ENCODE data around the gene PACRG.

PACRG gene

DNA sequence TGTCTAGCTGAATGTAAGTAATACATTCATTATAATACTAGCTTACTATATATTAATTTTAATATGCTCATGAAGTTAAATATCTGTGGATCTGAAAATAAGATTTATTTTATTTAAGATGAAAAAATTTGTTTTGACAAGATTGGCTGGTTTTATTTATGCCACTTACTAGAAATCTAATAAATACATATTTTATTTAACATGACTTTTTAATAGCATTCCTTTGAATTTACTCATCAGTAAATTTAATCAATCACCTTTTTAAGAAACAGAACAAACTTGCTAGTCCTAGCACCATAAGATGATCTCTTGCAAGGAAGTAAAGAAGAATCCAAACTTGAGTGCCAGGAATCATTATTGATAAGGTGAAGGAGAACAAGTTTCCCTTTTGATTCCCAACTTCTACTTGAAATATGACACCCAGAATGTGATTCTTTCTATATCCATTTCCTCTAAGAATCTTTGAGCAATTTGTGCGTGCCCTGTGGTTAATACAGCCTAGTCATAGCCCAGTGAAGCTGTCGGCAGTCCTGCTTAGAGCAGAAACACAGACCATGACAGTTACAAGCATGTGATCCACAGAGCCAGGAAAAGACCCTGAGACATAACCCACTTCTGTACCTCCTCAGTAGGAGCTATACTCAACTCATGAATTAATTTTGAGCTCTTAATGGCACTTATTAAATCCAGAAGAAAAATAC lies 404.4 kb downstream of the PACRG start:
- Histone ChIP-seq H3K27ac (ENCODE audit: low read length, poor library complexity, severe bottlenecking) (no peak overlapping the region), H3K9ac (ENCODE audit: low read length) (no peak overlapping the region), H2BK120ac (ENCODE audit: low read depth, low read length) (no peak overlapping the region), H2BK15ac (ENCODE audit: low read depth, poor library complexity, severe bottlenecking) (no peak overlapping the region), H3K23ac (ENCODE audit: low read length in 2 of 2) (no peak overlapping the region), H2AFZ (ENCODE audit: low read depth, low read length) (no peak overlapping the region), H3K4me2 (ENCODE audit: low read length, poor library complexity, severe bottlenecking) (no peak overlapping the region), H3K27me3 (ENCODE audit: control insufficient read depth in 1 of 2, insufficient read depth in 1 of 2, low read length in 2 of 2) (no peaks in the 10 kb centered on the region), H2BK12ac (ENCODE audit: low read length in 2 of 2) (no peak overlapping the region), H2BK5ac (ENCODE audit: low read depth, low read length, poor library complexity, severe bottlenecking) (no peak overlapping the region), H3K14ac (ENCODE audit: low read length in 2 of 2) (no peak overlapping the region), H3K4ac (ENCODE audit: low read depth in 1 of 2, low read length in 2 of 2) (no peak overlapping the region), H3K4me3 (ENCODE audit: insufficient read depth in 1 of 2, low read depth in 1 of 2, low read length in 2 of 2) (no peak overlapping the region), H3K18ac (ENCODE audit: low read depth in 1 of 2, low read length in 2 of 2) (no peak overlapping the region), H3K36me3 (ENCODE audit: control insufficient read depth in 1 of 2, insufficient read depth in 2 of 2, low read depth in 1 of 2, low read length in 2 of 2) (no peaks in the 10 kb centered on the region), H2AK5ac (ENCODE audit: low read length, severe bottlenecking) (no peak overlapping the region), H3K9me3 (ENCODE audit: control insufficient read depth, low read length) (no peaks in the 10 kb centered on the region), H3K79me1 (replicated peaks; ENCODE audit: low read length, poor library complexity, severe bottlenecking) (no peaks in the 10 kb centered on the region), H4K8ac (ENCODE audit: low read length) (no peak overlapping the region), H4K91ac (ENCODE audit: low read length) (no peak overlapping the region), H3K4me1 (ENCODE audit: control insufficient read depth, insufficient read depth, low read depth, low read length) (no peaks in the 10 kb centered on the region)
- WGBS, result 81% methylated on average over 2 of the region's 2 CpGs
- DNase-seq, result no peak

DNA sequence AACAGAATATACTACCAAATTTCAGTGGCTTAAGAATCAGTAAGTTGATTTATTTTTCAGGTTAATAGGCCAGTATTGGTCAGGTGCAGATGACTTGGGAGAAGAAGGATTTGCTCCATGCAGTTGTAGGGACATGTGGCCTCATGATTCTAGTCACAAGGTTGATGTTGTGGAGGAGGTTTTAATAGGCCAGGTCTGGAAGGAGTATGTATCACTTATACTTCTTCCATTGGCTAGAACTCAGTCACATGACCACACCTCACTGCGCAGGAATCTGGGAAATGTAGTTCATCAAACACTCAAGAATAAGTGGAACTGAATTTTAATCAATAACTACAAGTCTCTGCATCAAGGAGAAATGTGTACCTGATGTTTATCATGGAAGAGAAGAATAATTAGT lies 405.2 kb downstream of the PACRG start:
- H3K14ac ChIP-seq (ENCODE audit: low read length in 2 of 2), result no peak overlapping the region
- H3K36me3 ChIP-seq (ENCODE audit: control insufficient read depth in 1 of 2, insufficient read depth in 2 of 2, low read depth in 1 of 2, low read length in 2 of 2), result no peaks in the 10 kb centered on the region
- no peaks in the 10 kb centered on the region for H3K79me1 ChIP-seq (replicated peaks; ENCODE audit: low read length, poor library complexity, severe bottlenecking)
- WGBS, result no CpG with 5 or more reads among the region's 1 CpG
- no peak overlapping the region for H3K18ac ChIP-seq (ENCODE audit: low read depth in 1 of 2, low read length in 2 of 2)
- no peak overlapping the region for H2BK12ac ChIP-seq (ENCODE audit: low read length in 2 of 2)
- H3K27ac ChIP-seq (ENCODE audit: low read length, poor library complexity, severe bottlenecking), result no peak overlapping the region
- no peak overlapping the region for H2BK120ac ChIP-seq (ENCODE audit: low read depth, low read length)
- H3K27me3 ChIP-seq (ENCODE audit: control insufficient read depth in 1 of 2, insufficient read depth in 1 of 2, low read length in 2 of 2), result no peaks in the 10 kb centered on the region
- H2BK5ac ChIP-seq (ENCODE audit: low read depth, low read length, poor library complexity, severe bottlenecking), result no peak overlapping the region
- H2AK5ac ChIP-seq (ENCODE audit: low read length, severe bottlenecking), result no peak overlapping the region
- no peak overlapping the region for H2BK15ac ChIP-seq (ENCODE audit: low read depth, poor library complexity, severe bottlenecking)
- H4K91ac ChIP-seq (ENCODE audit: low read length), result no peak overlapping the region
- no peak overlapping the region for H3K4ac ChIP-seq (ENCODE audit: low read depth in 1 of 2, low read length in 2 of 2)
- H3K4me1 ChIP-seq (ENCODE audit: control insufficient read depth, insufficient read depth, low read depth, low read length), result no peaks in the 10 kb centered on the region
- no peak overlapping the region for H3K4me3 ChIP-seq (ENCODE audit: insufficient read depth in 1 of 2, low read depth in 1 of 2, low read length in 2 of 2)
- no peak for DNase-seq
- no peak overlapping the region for H4K8ac ChIP-seq (ENCODE audit: low read length)
- no peaks in the 10 kb centered on the region for H3K9me3 ChIP-seq (ENCODE audit: control insufficient read depth, low read length)
- H3K23ac ChIP-seq (ENCODE audit: low read length in 2 of 2), result no peak overlapping the region
- H3K4me2 ChIP-seq (ENCODE audit: low read length, poor library complexity, severe bottlenecking), result no peak overlapping the region
- no peak overlapping the region for H3K9ac ChIP-seq (ENCODE audit: low read length)
- H2AFZ ChIP-seq (ENCODE audit: low read depth, low read length), result no peak overlapping the region

DNA sequence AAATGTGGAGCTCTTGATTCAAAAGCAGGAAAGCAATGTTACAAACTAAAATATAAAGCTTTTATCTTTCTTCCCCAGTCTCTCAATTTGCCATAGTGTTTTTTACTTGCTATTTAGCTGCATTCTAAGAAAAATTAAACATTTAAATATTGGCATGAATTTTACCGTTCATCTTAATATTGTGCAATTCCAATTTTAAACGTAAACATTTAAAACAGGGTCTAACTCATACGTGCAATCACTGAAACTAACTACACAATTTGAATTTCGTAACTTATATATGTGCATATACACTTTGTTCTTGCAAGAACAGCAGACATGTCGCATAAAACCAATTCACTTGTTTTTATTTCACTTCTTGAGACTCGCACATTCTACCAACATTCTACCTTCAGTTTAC lies 405.9 kb downstream of the PACRG start:
- H3K18ac ChIP-seq (ENCODE audit: low read depth in 1 of 2, low read length in 2 of 2), result no peak overlapping the region
- no peak overlapping the region for H2BK120ac ChIP-seq (ENCODE audit: low read depth, low read length)
- no peaks in the 10 kb centered on the region for H3K9me3 ChIP-seq (ENCODE audit: control insufficient read depth, low read length)
- no peak overlapping the region for H3K14ac ChIP-seq (ENCODE audit: low read length in 2 of 2)
- 81% methylated on average over 3 of the region's 6 CpGs for WGBS
- no peak overlapping the region for H2AK5ac ChIP-seq (ENCODE audit: low read length, severe bottlenecking)
- no peak overlapping the region for H3K27ac ChIP-seq (ENCODE audit: low read length, poor library complexity, severe bottlenecking)
- no peak overlapping the region for H3K4me2 ChIP-seq (ENCODE audit: low read length, poor library complexity, severe bottlenecking)
- H3K27me3 ChIP-seq (ENCODE audit: control insufficient read depth in 1 of 2, insufficient read depth in 1 of 2, low read length in 2 of 2), result no peaks in the 10 kb centered on the region
- H4K91ac ChIP-seq (ENCODE audit: low read length), result no peak overlapping the region
- H3K23ac ChIP-seq (ENCODE audit: low read length in 2 of 2), result no peak overlapping the region
- no peak overlapping the region for H3K4me3 ChIP-seq (ENCODE audit: insufficient read depth in 1 of 2, low read depth in 1 of 2, low read length in 2 of 2)
- no peak overlapping the region for H3K4ac ChIP-seq (ENCODE audit: low read depth in 1 of 2, low read length in 2 of 2)
- H3K9ac ChIP-seq (ENCODE audit: low read length), result no peak overlapping the region
- H3K4me1 ChIP-seq (ENCODE audit: control insufficient read depth, insufficient read depth, low read depth, low read length), result no peaks in the 10 kb centered on the region
- no peaks in the 10 kb centered on the region for H3K36me3 ChIP-seq (ENCODE audit: control insufficient read depth in 1 of 2, insufficient read depth in 2 of 2, low read depth in 1 of 2, low read length in 2 of 2)
- H4K8ac ChIP-seq (ENCODE audit: low read length), result no peak overlapping the region
- no peak for DNase-seq
- H2AFZ ChIP-seq (ENCODE audit: low read depth, low read length), result no peak overlapping the region
- H3K79me1 ChIP-seq (replicated peaks; ENCODE audit: low read length, poor library complexity, severe bottlenecking), result no peaks in the 10 kb centered on the region
- H2BK12ac ChIP-seq (ENCODE audit: low read length in 2 of 2), result no peak overlapping the region
- H2BK5ac ChIP-seq (ENCODE audit: low read depth, low read length, poor library complexity, severe bottlenecking), result no peak overlapping the region
- no peak overlapping the region for H2BK15ac ChIP-seq (ENCODE audit: low read depth, poor library complexity, severe bottlenecking)

DNA sequence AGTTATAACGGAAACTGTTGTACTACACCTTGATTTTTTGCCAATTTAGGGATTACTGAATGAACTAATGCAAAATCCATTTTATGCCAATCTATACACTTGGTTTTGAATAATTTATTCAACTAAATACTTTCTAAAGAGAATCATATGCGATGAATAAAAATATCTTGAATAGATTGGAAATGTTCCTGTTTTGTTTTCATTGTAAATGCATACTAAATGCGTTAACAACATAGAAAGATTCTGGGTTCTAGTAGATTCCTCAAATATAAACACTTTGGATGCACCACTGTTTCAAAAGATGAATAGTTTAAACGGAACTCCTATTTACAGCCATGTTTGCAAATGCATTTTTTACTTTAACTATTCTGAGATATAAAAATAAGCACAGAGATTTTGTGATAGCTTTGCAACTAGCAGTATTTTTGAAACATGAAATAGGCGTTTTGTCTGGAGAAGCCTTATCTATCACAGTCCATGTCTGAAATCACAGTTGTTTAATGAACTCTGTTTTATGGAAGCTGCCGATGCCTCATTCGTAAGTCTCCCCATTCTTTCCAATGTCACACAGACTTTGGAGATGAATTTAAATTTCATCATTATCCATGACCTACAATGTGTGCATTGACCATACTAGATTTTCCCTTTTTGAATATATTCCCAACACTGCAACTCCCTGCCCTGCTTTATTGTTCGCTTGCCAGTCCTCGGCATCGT lies 409.1 kb downstream of the PACRG start:
- DNase-seq, result no peak
- WGBS, result 92% methylated on average over 8 of the region's 10 CpGs

More for the DNA sequence above, 409.1 kb downstream of the PACRG start:
- Histone ChIP-seq H3K27ac (ENCODE audit: low read length, poor library complexity, severe bottlenecking) (no peak overlapping the region), H3K18ac (ENCODE audit: low read depth in 1 of 2, low read length in 2 of 2) (no peak overlapping the region), H3K14ac (ENCODE audit: low read length in 2 of 2) (no peak overlapping the region), H3K27me3 (ENCODE audit: control insufficient read depth in 1 of 2, insufficient read depth in 1 of 2, low read length in 2 of 2) (no peaks in the 10 kb centered on the region), H2BK15ac (ENCODE audit: low read depth, poor library complexity, severe bottlenecking) (no peak overlapping the region), H3K4me3 (ENCODE audit: insufficient read depth in 1 of 2, low read depth in 1 of 2, low read length in 2 of 2) (no peak overlapping the region), H3K79me1 (replicated peaks; ENCODE audit: low read length, poor library complexity, severe bottlenecking) (no peaks in the 10 kb centered on the region), H2AFZ (ENCODE audit: low read depth, low read length) (no peak overlapping the region), H3K36me3 (ENCODE audit: control insufficient read depth in 1 of 2, insufficient read depth in 2 of 2, low read depth in 1 of 2, low read length in 2 of 2) (no peaks in the 10 kb centered on the region), H3K4me1 (ENCODE audit: control insufficient read depth, insufficient read depth, low read depth, low read length) (no peaks in the 10 kb centered on the region), H3K4me2 (ENCODE audit: low read length, poor library complexity, severe bottlenecking) (no peak overlapping the region), H3K4ac (ENCODE audit: low read depth in 1 of 2, low read length in 2 of 2) (no peak overlapping the region), H3K9ac (ENCODE audit: low read length) (no peak overlapping the region), H3K23ac (ENCODE audit: low read length in 2 of 2) (no peak overlapping the region), H2BK12ac (ENCODE audit: low read length in 2 of 2) (no peak overlapping the region), H2BK120ac (ENCODE audit: low read depth, low read length) (no peak overlapping the region), H4K8ac (ENCODE audit: low read length) (no peak overlapping the region), H3K9me3 (ENCODE audit: control insufficient read depth, low read length) (no peaks in the 10 kb centered on the region), H4K91ac (ENCODE audit: low read length) (no peak overlapping the region), H2BK5ac (ENCODE audit: low read depth, low read length, poor library complexity, severe bottlenecking) (no peak overlapping the region), H2AK5ac (ENCODE audit: low read length, severe bottlenecking) (no peak overlapping the region)
